Measurements from ENCODE around the gene JMJD7. TPM values are rescaled to one million over a fixed set of nuclear protein-coding genes. Genes with fewer than 3 reads are reported as not detected.

The JMJD7 gene
- total RNA-seq = 10 to 100 TPM; 13.5 to 17.7 TPM

- peaks cover 0 to 9% of the 10 kb centered on the region in 2 donors for H3K36me3 Mint-ChIP-seq
- peak; percentile 91 to 96 for DNase-seq (ENCODE audit: low spot score in 2 of 2)
- no peaks in the 10 kb centered on the region for H3K9me3 Mint-ChIP-seq
- ATAC-seq = peak; percentile 87 to 94
- peak within 1 kb of the TSS; percentile 74 to 92 for H3K27ac Mint-ChIP-seq
Measured at GRCh38 chr15:41827880-41828806, at the start of gene JMJD7. Gene JMJD7, plus strand, starts transcription at chr15:41828092. Its CDS starts 33 bp downstream, at chr15:41828125.

- Mint-ChIP-seq H3K27ac (no peak overlapping the region), H3K36me3 (no peaks in the 10 kb centered on the region), H3K9me3 (no peaks in the 10 kb centered on the region)
- no peak for ATAC-seq
- no peak for DNase-seq (ENCODE audit: low spot score in 2 of 2)
Measured at GRCh38 chr15:41778521-41778920, 49.4 kb upstream of the JMJD7 start.

- ATAC-seq = peak; percentile 59 to 61
- no peaks in the 10 kb centered on the region for H3K9me3 Mint-ChIP-seq
- no peaks in the 10 kb centered on the region for H3K36me3 Mint-ChIP-seq
- DNase-seq (ENCODE audit: low spot score in 2 of 2) = no peak
- H3K27ac Mint-ChIP-seq = peak overlapping the region; percentile 47 to 85
Measured at GRCh38 chr15:41779662-41780157, 48.2 kb upstream of the JMJD7 start.

- peak overlapping the region; percentile 47 to 85 for H3K27ac Mint-ChIP-seq
- no peaks in the 10 kb centered on the region for H3K9me3 Mint-ChIP-seq
- ATAC-seq = peak; percentile 41 to 65
Measured at GRCh38 chr15:41780266-41780665, 47.6 kb upstream of the JMJD7 start.

GRCh38 chr15:41780727-41781126 is 47.2 kb upstream of the JMJD7 start:
- no peak for DNase-seq (ENCODE audit: low spot score in 2 of 2)
- Mint-ChIP-seq H3K36me3 (no peaks in the 10 kb centered on the region), H3K9me3 (no peaks in the 10 kb centered on the region), H3K27ac (peak overlapping the region in 1 of 2 donors; percentile 47)
- ATAC-seq = no peak

More at GRCh38 chr15:41780266-41780665, 47.6 kb upstream of the JMJD7 start:
- H3K36me3 Mint-ChIP-seq = no peaks in the 10 kb centered on the region
- DNase-seq (ENCODE audit: low spot score in 2 of 2) = no peak

GRCh38 chr15:41782371-41783282 is 45.3 kb upstream of the JMJD7 start:
- DNase-seq (ENCODE audit: low spot score in 2 of 2) = no peak
- no peak for ATAC-seq
- H3K9me3 Mint-ChIP-seq = no peaks in the 10 kb centered on the region
- H3K36me3 Mint-ChIP-seq = no peaks in the 10 kb centered on the region
- H3K27ac Mint-ChIP-seq = no peak overlapping the region

GRCh38 chr15:41783296-41783695 is 44.6 kb upstream of the JMJD7 start:
- no peak for ATAC-seq
- H3K9me3 Mint-ChIP-seq = no peaks in the 10 kb centered on the region
- no peak overlapping the region for H3K27ac Mint-ChIP-seq
- DNase-seq (ENCODE audit: low spot score in 2 of 2) = no peak
- H3K36me3 Mint-ChIP-seq = no peaks in the 10 kb centered on the region

GRCh38 chr15:41788262-41788661 is 39.6 kb upstream of the JMJD7 start:
- H3K36me3 Mint-ChIP-seq = no peaks in the 10 kb centered on the region
- no peaks in the 10 kb centered on the region for H3K9me3 Mint-ChIP-seq
- DNase-seq (ENCODE audit: low spot score in 2 of 2) (no peak), ATAC-seq (no peak)
- no peak overlapping the region for H3K27ac Mint-ChIP-seq

- Mint-ChIP-seq H3K27ac (no peak overlapping the region), H3K36me3 (no peaks in the 10 kb centered on the region), H3K9me3 (no peaks in the 10 kb centered on the region)
- DNase-seq (ENCODE audit: low spot score in 2 of 2) (no peak), ATAC-seq (no peak)
Measured at GRCh38 chr15:41789236-41789635, 38.7 kb upstream of the JMJD7 start.

- ATAC-seq = no peak
- no peak overlapping the region for H3K27ac Mint-ChIP-seq
- H3K36me3 Mint-ChIP-seq = no peaks in the 10 kb centered on the region
- DNase-seq (ENCODE audit: low spot score in 2 of 2) = no peak
- H3K9me3 Mint-ChIP-seq = no peaks in the 10 kb centered on the region
Measured at GRCh38 chr15:41789662-41790061, 38.2 kb upstream of the JMJD7 start.

GRCh38 chr15:41790169-41790568 is 37.7 kb upstream of the JMJD7 start:
- DNase-seq (ENCODE audit: low spot score in 2 of 2) (no peak), ATAC-seq (no peak)
- no peaks in the 10 kb centered on the region for H3K9me3 Mint-ChIP-seq
- H3K27ac Mint-ChIP-seq = peak overlapping the region in 1 of 2 donors; percentile 54
- no peaks in the 10 kb centered on the region for H3K36me3 Mint-ChIP-seq

- ATAC-seq = peak; percentile 29 to 34
- no peaks in the 10 kb centered on the region for H3K36me3 Mint-ChIP-seq
- no peaks in the 10 kb centered on the region for H3K9me3 Mint-ChIP-seq
- H3K27ac Mint-ChIP-seq = peak overlapping the region; percentile 54 to 87
- DNase-seq (ENCODE audit: low spot score in 2 of 2) = no peak
Measured at GRCh38 chr15:41790756-41791546, 36.9 kb upstream of the JMJD7 start.

GRCh38 chr15:41791547-41791937 is 36.4 kb upstream of the JMJD7 start:
- Mint-ChIP-seq H3K36me3 (no peaks in the 10 kb centered on the region), H3K27ac (peak overlapping the region; percentile 54 to 61), H3K9me3 (no peaks in the 10 kb centered on the region)
- DNase-seq (ENCODE audit: low spot score in 2 of 2) (no peak), ATAC-seq (peak in 1 of 2 donors; percentile 9)

GRCh38 chr15:41792000-41792637 is 35.8 kb upstream of the JMJD7 start:
- Mint-ChIP-seq H3K27ac (peak overlapping the region; percentile 25 to 54), H3K9me3 (no peaks in the 10 kb centered on the region), H3K36me3 (no peaks in the 10 kb centered on the region)
- ATAC-seq (no peak), DNase-seq (ENCODE audit: low spot score in 2 of 2) (no peak)

GRCh38 chr15:41794081-41794480 is 33.8 kb upstream of the JMJD7 start:
- DNase-seq (ENCODE audit: low spot score in 2 of 2) (no peak), ATAC-seq (no peak)
- no peaks in the 10 kb centered on the region for H3K36me3 Mint-ChIP-seq
- H3K27ac Mint-ChIP-seq = no peak overlapping the region
- no peaks in the 10 kb centered on the region for H3K9me3 Mint-ChIP-seq

Measured in activated naive CD4-positive, alpha-beta T cell treated with anti-CD3 and anti-CD28 coated beads, Interleukin-2, amount 50 U/mL, for 72 hours (primary cell).